HepG2 (cell line): Measurements from ENCODE around the gene TRIM27. TPM values are rescaled to one million over a fixed set of nuclear protein-coding genes. Genes with fewer than 3 reads are reported as not detected.
A peak's percentile ranks its signal among the peaks of the same experiment; 100 is the strongest.

Experiments used
- DNMT1 ChIP-seq: sonication (generic); formaldehyde crosslinking; IDR thresholded peaks from 2 replicates; pipeline ENCODE4 v1.5.1; 2020; ENCODE audit warnings: mild to moderate bottlenecking, missing genetic modification reagents
- HDAC1 ChIP-seq: sonication (generic); formaldehyde crosslinking; IDR thresholded peaks from 2 replicates; pipeline ENCODE4 v1.5.1; 2020; ENCODE audit warnings: mild to moderate bottlenecking, missing genetic modification reagents
- JARID2 ChIP-seq: sonication (generic); formaldehyde crosslinking; IDR thresholded peaks from 2 replicates; pipeline ENCODE4 v1.8.1; 2023; ENCODE audit warnings: missing genetic modification reagents, inconsistent platforms; ENCODE audit not compliant: insufficient replicate concordance
- KDM5B ChIP-seq: sonication (generic); formaldehyde crosslinking; IDR thresholded peaks from 2 replicates; pipeline ENCODE4 v1.4.0; 2020; ENCODE audit warnings: missing genetic modification reagents, mild to moderate bottlenecking, borderline replicate concordance
- MXI1 ChIP-seq: IDR thresholded peaks from 3 replicates; pipeline ENCODE4 v1.6.1; 2012; ENCODE audit warnings: low read depth, low read length, inconsistent platforms, borderline replicate concordance
- POLR2A ChIP-seq, 2 experiments: IDR thresholded peaks; 2 replicates each; pipeline ENCODE4 v1.6.1; 2011; ENCODE audit warnings: low read depth in 2 of 2, low read length in 2 of 2, mild to moderate bottlenecking in 1 of 2, moderate library complexity in 1 of 2; ENCODE audit not compliant: insufficient read depth in 1 of 2
- RBAK ChIP-seq: sonication (generic); formaldehyde crosslinking; IDR thresholded peaks from 2 replicates; pipeline ENCODE4 v1.5.1; 2020; ENCODE audit warnings: mild to moderate bottlenecking, missing genetic modification reagents
- ZNF350 ChIP-seq: sonication (generic); formaldehyde crosslinking; IDR thresholded peaks from 2 replicates; pipeline ENCODE4 v1.4.0; 2020; ENCODE audit warnings: mild to moderate bottlenecking, low read depth, missing genetic modification reagents, borderline replicate concordance
- ZNF772 ChIP-seq: sonication (generic); formaldehyde crosslinking; IDR thresholded peaks from 2 replicates; pipeline ENCODE4 v1.5.0; 2020; ENCODE audit warnings: mild to moderate bottlenecking, missing genetic modification reagents
- ZSCAN31 ChIP-seq: sonication (generic); formaldehyde crosslinking; IDR thresholded peaks from 2 replicates; pipeline ENCODE4 v1.5.0; 2020; ENCODE audit warnings: low read depth, mild to moderate bottlenecking, missing genetic modification reagents
- polyA plus RNA-seq, 8 experiments: library from polyadenylated mRNA; depleted of rRNA in 3 of 8; stranded (reverse) in 7 of 8; unstranded in 1 of 8; fragments of >200 nt; fragmentation: Illumina TruSeq in 4 of 8; extraction: Trizol in 4 of 8; gene quantifications; 2 replicates each; pipeline versions ENCODE4 v1.2.1 to v1.2.3, GENCODE V29; 2011 to 2016; ENCODE audit warnings: low read depth in 4 of 8, missing spikeins in 1 of 8, mixed read lengths in 1 of 8; ENCODE audit not compliant: insufficient read depth in 1 of 8
- total RNA-seq, 5 experiments: library from RNA; depleted of rRNA; stranded (reverse); fragments of >200 nt; fragmentation: Illumina TruSeq; extraction: Trizol; gene quantifications; 2 replicates each; pipeline ENCODE4 v1.2.3, GENCODE V29; 2016; ENCODE audit warnings: low read depth in 1 of 5
- TF ChIP-seq, protein P1 (sequence below): sonication (generic); formaldehyde crosslinking; IDR thresholded peaks from 2 replicates; pipeline ENCODE4 v1.9.0; 2021; ENCODE audit warnings: missing genetic modification reagents, borderline replicate concordance
- TF ChIP-seq, protein P2 (sequence below): sonication (generic); formaldehyde crosslinking; IDR thresholded peaks from 2 replicates; pipeline ENCODE4 v1.4.0; 2020; ENCODE audit warnings: missing genetic modification reagents; ENCODE audit errors: not compliant biosample characterization
- TF ChIP-seq, protein P3 (sequence below), 2 experiments: sonication (generic) in 1 of 2; formaldehyde crosslinking in 1 of 2; IDR thresholded peaks; 2 replicates each; pipeline versions ENCODE4 v1.6.1 to v1.9.0; 2014 to 2022; ENCODE audit warnings: antibody characterized with exemption in 1 of 2, borderline replicate concordance in 1 of 2, inconsistent platforms in 1 of 2, low read depth in 1 of 2, missing genetic modification reagents in 1 of 2
- TF ChIP-seq, protein P4 (sequence below): sonication (generic); formaldehyde crosslinking; IDR thresholded peaks from 2 replicates; pipeline ENCODE4 v1.5.1; 2020; ENCODE audit warnings: mild to moderate bottlenecking, missing genetic modification reagents
- TF ChIP-seq, protein P5 (sequence below): sonication (generic); formaldehyde crosslinking; IDR thresholded peaks from 2 replicates; pipeline ENCODE4 v1.4.0; 2020; ENCODE audit warnings: missing genetic modification reagents

Gene TRIM27
- total and polyA plus RNA-seq, 2 of the 13 experiments (the other 11 are each of a cell fraction or from before 2014, with no cell fraction given): 88.6 to 112 TPM

DNA sequence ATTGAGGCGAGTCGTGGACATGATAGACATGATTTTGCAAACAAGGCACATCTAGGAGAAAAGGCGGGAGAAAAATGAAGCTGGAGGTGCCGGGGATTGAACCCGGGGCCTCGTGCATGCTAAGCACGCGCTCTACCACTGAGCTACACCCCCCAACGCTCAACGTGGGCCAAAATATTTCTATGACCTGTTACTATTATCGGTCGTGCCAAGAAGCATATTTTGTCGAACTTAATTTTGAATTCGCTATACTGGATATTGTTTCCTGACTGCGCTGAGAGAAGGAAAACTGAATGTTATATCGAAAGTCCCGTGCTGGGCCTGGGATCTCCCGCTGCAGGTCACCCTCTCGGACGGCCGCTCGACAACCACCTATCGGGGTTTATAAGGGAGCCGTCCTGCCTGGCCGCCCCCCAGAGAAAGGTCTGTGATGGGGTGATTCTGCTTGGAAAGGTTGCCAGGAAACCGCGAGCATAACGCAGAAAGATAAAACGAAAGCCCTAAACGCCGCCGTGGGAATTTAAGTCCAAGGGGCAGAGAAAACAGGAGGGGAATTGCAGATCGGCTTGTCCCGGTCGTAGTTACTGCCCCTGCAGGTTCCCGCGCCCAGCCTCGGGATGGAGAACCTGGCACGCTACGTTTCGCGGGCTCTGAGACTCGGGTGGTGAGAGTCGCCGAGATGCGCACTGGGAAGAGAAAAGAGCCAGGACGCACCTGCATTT is 60.0 kb downstream of the TRIM27 start (continued):
- TF ChIP-seq KDM5B (CRISPR knock-in tag): peak; percentile 91
- TF ChIP-seq RBAK: no peak
- peak; percentile 95 for TF ChIP-seq ZNF772
- TF ChIP-seq, protein P1, sequence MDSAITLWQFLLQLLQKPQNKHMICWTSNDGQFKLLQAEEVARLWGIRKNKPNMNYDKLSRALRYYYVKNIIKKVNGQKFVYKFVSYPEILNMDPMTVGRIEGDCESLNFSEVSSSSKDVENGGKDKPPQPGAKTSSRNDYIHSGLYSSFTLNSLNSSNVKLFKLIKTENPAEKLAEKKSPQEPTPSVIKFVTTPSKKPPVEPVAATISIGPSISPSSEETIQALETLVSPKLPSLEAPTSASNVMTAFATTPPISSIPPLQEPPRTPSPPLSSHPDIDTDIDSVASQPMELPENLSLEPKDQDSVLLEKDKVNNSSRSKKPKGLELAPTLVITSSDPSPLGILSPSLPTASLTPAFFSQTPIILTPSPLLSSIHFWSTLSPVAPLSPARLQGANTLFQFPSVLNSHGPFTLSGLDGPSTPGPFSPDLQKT (CRISPR knock-in tag): no peak
- TF ChIP-seq, protein P2, sequence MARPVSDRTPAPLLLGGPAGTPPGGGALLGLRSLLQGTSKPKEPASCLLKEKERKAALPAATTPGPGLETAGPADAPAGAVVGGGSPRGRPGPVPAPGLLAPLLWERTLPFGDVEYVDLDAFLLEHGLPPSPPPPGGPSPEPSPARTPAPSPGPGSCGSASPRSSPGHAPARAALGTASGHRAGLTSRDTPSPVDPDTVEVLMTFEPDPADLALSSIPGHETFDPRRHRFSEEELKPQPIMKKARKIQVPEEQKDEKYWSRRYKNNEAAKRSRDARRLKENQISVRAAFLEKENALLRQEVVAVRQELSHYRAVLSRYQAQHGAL (CRISPR knock-in tag): no peak
- peak; percentile 65 for TF ChIP-seq HDAC1 (CRISPR knock-in tag)
- TF ChIP-seq ZNF350 (CRISPR knock-in tag): peak; percentile 75
- TF ChIP-seq ZSCAN31 (CRISPR knock-in tag): peak; percentile 94
- peak; percentile 77; the same call in 2 of the 3 replicates for TF ChIP-seq MXI1
- TF ChIP-seq, protein P3, sequence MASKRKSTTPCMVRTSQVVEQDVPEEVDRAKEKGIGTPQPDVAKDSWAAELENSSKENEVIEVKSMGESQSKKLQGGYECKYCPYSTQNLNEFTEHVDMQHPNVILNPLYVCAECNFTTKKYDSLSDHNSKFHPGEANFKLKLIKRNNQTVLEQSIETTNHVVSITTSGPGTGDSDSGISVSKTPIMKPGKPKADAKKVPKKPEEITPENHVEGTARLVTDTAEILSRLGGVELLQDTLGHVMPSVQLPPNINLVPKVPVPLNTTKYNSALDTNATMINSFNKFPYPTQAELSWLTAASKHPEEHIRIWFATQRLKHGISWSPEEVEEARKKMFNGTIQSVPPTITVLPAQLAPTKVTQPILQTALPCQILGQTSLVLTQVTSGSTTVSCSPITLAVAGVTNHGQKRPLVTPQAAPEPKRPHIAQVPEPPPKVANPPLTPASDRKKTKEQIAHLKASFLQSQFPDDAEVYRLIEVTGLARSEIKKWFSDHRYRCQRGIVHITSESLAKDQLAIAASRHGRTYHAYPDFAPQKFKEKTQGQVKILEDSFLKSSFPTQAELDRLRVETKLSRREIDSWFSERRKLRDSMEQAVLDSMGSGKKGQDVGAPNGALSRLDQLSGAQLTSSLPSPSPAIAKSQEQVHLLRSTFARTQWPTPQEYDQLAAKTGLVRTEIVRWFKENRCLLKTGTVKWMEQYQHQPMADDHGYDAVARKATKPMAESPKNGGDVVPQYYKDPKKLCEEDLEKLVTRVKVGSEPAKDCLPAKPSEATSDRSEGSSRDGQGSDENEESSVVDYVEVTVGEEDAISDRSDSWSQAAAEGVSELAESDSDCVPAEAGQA (IDR thresholded peaks at IDR 0.05; ENCODE audit: low read depth): no peak
- TF ChIP-seq, protein P3 (CRISPR knock-in tag; IDR thresholded peaks at IDR 0.05; ENCODE audit: borderline replicate concordance): no peak; the same call in 1 of the 2 replicates
- TF ChIP-seq DNMT1 (CRISPR knock-in tag): no peak
- 0 out of 4 replicates have a peak, but pooled peaks of 1 of the 2 experiments have one; percentile 31 for TF ChIP-seq POLR2A (IDR thresholded peaks at IDR 0.05; ENCODE audit: insufficient read depth in 1 of 2, low read depth in 2 of 2, low read length in 2 of 2)
- TF ChIP-seq JARID2: no peak
- TF ChIP-seq, protein P4, sequence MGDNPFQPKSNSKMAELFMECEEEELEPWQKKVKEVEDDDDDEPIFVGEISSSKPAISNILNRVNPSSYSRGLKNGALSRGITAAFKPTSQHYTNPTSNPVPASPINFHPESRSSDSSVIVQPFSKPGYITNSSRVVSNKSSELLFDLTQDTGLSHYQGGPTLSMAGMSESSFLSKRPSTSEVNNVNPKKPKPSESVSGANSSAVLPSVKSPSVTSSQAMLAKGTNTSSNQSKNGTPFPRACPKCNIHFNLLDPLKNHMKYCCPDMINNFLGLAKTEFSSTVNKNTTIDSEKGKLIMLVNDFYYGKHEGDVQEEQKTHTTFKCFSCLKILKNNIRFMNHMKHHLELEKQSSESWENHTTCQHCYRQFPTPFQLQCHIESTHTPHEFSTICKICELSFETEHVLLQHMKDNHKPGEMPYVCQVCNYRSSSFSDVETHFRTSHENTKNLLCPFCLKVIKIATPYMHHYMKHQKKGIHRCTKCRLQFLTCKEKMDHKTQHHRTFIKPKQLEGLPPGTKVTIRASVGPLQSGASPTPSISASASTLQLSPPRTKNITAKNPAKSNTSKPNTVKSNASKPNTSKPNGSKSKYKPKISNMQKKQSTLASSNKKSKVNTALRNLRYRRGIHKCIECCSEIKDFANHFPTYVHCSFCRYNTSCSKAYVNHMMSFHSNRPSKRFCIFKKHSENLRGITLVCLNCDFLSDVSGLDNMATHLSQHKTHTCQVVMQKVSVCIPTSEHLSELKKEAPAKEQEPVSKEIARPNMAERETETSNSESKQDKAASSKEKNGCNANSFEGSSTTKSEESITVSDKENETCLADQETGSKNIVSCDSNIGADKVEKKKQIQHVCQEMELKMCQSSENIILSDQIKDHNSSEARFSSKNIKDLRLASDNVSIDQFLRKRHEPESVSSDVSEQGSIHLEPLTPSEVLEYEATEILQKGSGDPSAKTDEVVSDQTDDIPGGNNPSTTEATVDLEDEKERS (CRISPR knock-in tag): peak; percentile 81; the same call in 1 of the 2 replicates
- TF ChIP-seq, protein P5, sequence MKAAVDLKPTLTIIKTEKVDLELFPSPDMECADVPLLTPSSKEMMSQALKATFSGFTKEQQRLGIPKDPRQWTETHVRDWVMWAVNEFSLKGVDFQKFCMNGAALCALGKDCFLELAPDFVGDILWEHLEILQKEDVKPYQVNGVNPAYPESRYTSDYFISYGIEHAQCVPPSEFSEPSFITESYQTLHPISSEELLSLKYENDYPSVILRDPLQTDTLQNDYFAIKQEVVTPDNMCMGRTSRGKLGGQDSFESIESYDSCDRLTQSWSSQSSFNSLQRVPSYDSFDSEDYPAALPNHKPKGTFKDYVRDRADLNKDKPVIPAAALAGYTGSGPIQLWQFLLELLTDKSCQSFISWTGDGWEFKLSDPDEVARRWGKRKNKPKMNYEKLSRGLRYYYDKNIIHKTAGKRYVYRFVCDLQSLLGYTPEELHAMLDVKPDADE (CRISPR knock-in tag): 0 out of 2 replicates have a peak, but pooled peaks have one; percentile 71
